Upper lobe of left lung (tissue), 4 donors: ENCODE results near the gene MIS18A.

Experiments used
- CTCF ChIP-seq, 6 experiments: fragments of 450-650 bp in 4 of 6; fragments of 200-600 bp in 2 of 6; sonication (generic) in 2 of 6; IDR thresholded peaks; one replicate each; pipeline ENCODE4 v1.5.1; 2016 to 2019; ENCODE audit warnings: antibody characterized with exemption in 6 of 6
- POLR2A ChIP-seq, 4 donors: fragments of 450-650 bp; IDR thresholded peaks; one replicate each; pipeline ENCODE4 v1.5.1; 2016 to 2017; ENCODE audit warnings: antibody characterized with exemption in 4 of 4, mild to moderate bottlenecking in 2 of 4
- POLR2AphosphoS5 ChIP-seq, 2 donors: sonication (generic); formaldehyde crosslinking; IDR thresholded peaks; one replicate each; pipeline ENCODE4 v1.5.1; 2017; ENCODE audit warnings: antibody characterized with exemption in 2 of 2

GRCh38 chr21:32315511-32316281, 36.8 kb upstream of the MIS18A start:
- TF ChIP-seq CTCF (IDR thresholded peaks at IDR 0.05) (no peak), POLR2AphosphoS5 (IDR thresholded peaks at IDR 0.05) (no peak), POLR2A (IDR thresholded peaks at IDR 0.05) (no peak)
